Uterus (tissue), 4 donors: ENCODE data around the gene NGLY1. TPM values are rescaled to one million over a fixed set of nuclear protein-coding genes. Genes with fewer than 3 reads are reported as not detected.

ENCODE experiments used
- DNase-seq, 2 donors: peaks; one replicate each; pipeline ENCODE4 v3.0.0-alpha.2; 2019 to 2020
- H3K27ac ChIP-seq, 2 donors: fragments of 200-600 bp; sonication (generic); 1 replicate in 1 of 2; 2 replicates in 1 of 2; pipeline ENCODE4 v1.5.1; 2016 to 2018
- H3K27me3 ChIP-seq, 2 donors: fragments of 200-600 bp; sonication (generic); one replicate each; pipeline ENCODE4 v1.5.1; 2018 to 2019; ENCODE audit warnings: control low read depth in 1 of 2
- H3K36me3 ChIP-seq, 2 donors: fragments of 200-600 bp; sonication (generic); one replicate each; pipeline ENCODE4 v1.5.1; 2019; ENCODE audit warnings: control low read depth in 1 of 2
- H3K4me1 ChIP-seq, 2 donors: fragments of 200-600 bp; sonication (generic); one replicate each; pipeline ENCODE4 v1.5.1; 2018 to 2019; ENCODE audit warnings: control low read depth in 1 of 2
- H3K4me3 ChIP-seq, 2 donors: fragments of 200-600 bp; sonication (generic); 1 replicate in 1 of 2; 2 replicates in 1 of 2; pipeline ENCODE4 v1.5.1; 2018 to 2019; ENCODE audit warnings: mild to moderate bottlenecking in 1 of 2
- H3K9me3 ChIP-seq, 2 donors: fragments of 200-600 bp; sonication (generic); one replicate each; pipeline ENCODE4 v1.5.1; 2019; ENCODE audit warnings: control low read depth in 1 of 2
- CTCF ChIP-seq, 4 experiments: fragments of 200-600 bp in 2 of 4; fragments of 450-650 bp in 2 of 4; sonication (generic) in 2 of 4; IDR thresholded peaks; one replicate each; pipeline ENCODE4 v1.5.1; 2016 to 2019; ENCODE audit warnings: antibody characterized with exemption in 4 of 4, mild to moderate bottlenecking in 2 of 4, moderate library complexity in 1 of 4
- POLR2A ChIP-seq, 2 donors: fragments of 450-650 bp; IDR thresholded peaks; one replicate each; pipeline ENCODE4 v1.6.1; 2016; ENCODE audit warnings: antibody characterized with exemption in 2 of 2, mild to moderate bottlenecking in 1 of 2, moderate library complexity in 1 of 2
- intact Hi-C: fragments of 100-400 bp; cut with DNase I; formaldehyde crosslinking; loops from one replicate; pipeline ENCODE4 v1.15.1; 2023; ENCODE audit warnings: low total_unique reads
- total RNA-seq, 4 donors: library from RNA; depleted of rRNA in 3 of 4; stranded (reverse); fragments of >200 nt in 3 of 4; gene quantifications; one replicate each; pipeline versions ENCODE4 v1.1.0 to v1.2.4, GENCODE V29; 2014 to 2023
- donor health status: DM: yes; HTN: yes; CAD: no.

Gene NGLY1
- total RNA-seq, 4 donors from 2014 or later, result 7.4 to 59.2 (median 30.3) TPM

- Histone ChIP-seq H3K4me3 (no peak overlapping the region), H3K36me3 (no peaks in the 10 kb centered on the region), H3K9me3 (no peaks in the 10 kb centered on the region), H3K4me1 (no peaks in the 10 kb centered on the region), H3K27ac (no peak overlapping the region), H3K27me3 (no peaks in the 10 kb centered on the region)
- no peak for DNase-seq
- TF ChIP-seq POLR2A (IDR thresholded peaks at IDR 0.05) (no peak), CTCF (IDR thresholded peaks at IDR 0.05) (no peak)
- intact Hi-C loops, result no loop called here
These were observed 92.3 kb downstream of the NGLY1 start for GRCh38 chr3:25690768-25691533.

- TF ChIP-seq CTCF (IDR thresholded peaks at IDR 0.05) (no peak), POLR2A (IDR thresholded peaks at IDR 0.05) (no peak)
- H3K4me3 ChIP-seq, result no peak overlapping the region
- no peaks in the 10 kb centered on the region for H3K4me1 ChIP-seq
- H3K9me3 ChIP-seq, result no peaks in the 10 kb centered on the region
- intact Hi-C loops, result no loop called here
- no peaks in the 10 kb centered on the region for H3K27me3 ChIP-seq
- no peaks in the 10 kb centered on the region for H3K36me3 ChIP-seq
- DNase-seq, result no peak
- no peak overlapping the region for H3K27ac ChIP-seq
These were observed 94.0 kb downstream of the NGLY1 start for GRCh38 chr3:25689226-25689625.

GRCh38 chr3:25687742-25688141 lies 95.5 kb downstream of the NGLY1 start:
- Histone ChIP-seq H3K4me3 (no peak overlapping the region), H3K36me3 (no peaks in the 10 kb centered on the region), H3K9me3 (no peaks in the 10 kb centered on the region), H3K4me1 (no peaks in the 10 kb centered on the region), H3K27me3 (no peaks in the 10 kb centered on the region), H3K27ac (no peak overlapping the region)
- intact Hi-C loops, result no loop called here
- no peak for TF ChIP-seq CTCF (IDR thresholded peaks at IDR 0.05)
- TF ChIP-seq POLR2A (IDR thresholded peaks at IDR 0.05), result no peak
- DNase-seq, result no peak

- H3K27ac ChIP-seq, result no peak overlapping the region
- no peaks in the 10 kb centered on the region for H3K4me1 ChIP-seq
- DNase-seq, result no peak
- intact Hi-C loops, result no loop called here
- no peaks in the 10 kb centered on the region for H3K27me3 ChIP-seq
- no peaks in the 10 kb centered on the region for H3K9me3 ChIP-seq
- H3K4me3 ChIP-seq, result no peak overlapping the region
- H3K36me3 ChIP-seq, result no peaks in the 10 kb centered on the region
- TF ChIP-seq POLR2A (IDR thresholded peaks at IDR 0.05), result no peak
These were observed 96.5 kb downstream of the NGLY1 start for GRCh38 chr3:25686766-25687165.

DNA sequence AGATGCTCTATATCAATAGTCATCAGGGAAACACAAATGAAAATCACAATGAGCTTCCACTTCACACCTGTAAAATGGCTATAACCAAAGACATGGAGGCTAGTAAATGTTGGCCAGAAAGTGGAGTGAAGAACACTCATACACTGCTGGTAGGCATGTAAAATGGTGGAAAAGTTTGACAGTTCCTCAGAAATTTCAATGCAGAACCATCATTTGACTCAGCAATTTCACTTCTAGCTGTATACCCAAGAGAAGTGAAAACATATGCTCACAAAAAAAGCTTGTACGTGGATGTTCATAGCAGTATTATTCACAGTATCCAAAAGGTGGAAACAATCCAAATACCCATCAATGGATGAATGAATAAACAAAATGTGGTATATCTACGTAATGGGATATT lies 99.4 kb downstream of the NGLY1 start:
- no peaks in the 10 kb centered on the region for H3K36me3 ChIP-seq
- H3K4me1 ChIP-seq, result no peaks in the 10 kb centered on the region
- no peak overlapping the region for H3K27ac ChIP-seq
- no peaks in the 10 kb centered on the region for H3K9me3 ChIP-seq
- TF ChIP-seq POLR2A (IDR thresholded peaks at IDR 0.05) (no peak), CTCF (IDR thresholded peaks at IDR 0.05) (no peak)
- DNase-seq, result no peak
- H3K4me3 ChIP-seq, result no peak overlapping the region
- intact Hi-C loops, result no loop called here
- no peaks in the 10 kb centered on the region for H3K27me3 ChIP-seq
